Measurements from ENCODE around the gene CAPN1.

The CAPN1 gene

DNA sequence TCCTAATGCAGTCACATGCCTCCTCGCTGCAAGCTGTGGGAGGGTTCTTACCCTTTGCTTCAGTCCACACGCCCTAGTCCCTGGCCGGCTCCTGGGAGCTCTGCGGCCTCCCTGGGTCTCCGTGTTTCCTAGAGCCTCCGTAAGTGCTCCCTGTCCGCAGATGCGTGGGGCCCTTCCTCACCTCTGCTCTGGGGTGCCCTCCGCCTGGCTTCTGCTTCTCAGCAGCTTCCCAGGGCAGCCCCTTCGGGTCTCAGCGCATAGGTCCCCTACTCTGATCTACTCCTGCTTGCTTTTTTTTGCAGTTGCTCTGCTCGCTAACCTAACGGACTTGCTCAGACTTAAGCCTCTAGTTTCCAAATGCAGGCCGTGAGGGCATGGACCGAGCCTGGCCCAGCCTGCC is 22.4 kb downstream of the CAPN1 start:
- no peak for DNase-seq

DNA sequence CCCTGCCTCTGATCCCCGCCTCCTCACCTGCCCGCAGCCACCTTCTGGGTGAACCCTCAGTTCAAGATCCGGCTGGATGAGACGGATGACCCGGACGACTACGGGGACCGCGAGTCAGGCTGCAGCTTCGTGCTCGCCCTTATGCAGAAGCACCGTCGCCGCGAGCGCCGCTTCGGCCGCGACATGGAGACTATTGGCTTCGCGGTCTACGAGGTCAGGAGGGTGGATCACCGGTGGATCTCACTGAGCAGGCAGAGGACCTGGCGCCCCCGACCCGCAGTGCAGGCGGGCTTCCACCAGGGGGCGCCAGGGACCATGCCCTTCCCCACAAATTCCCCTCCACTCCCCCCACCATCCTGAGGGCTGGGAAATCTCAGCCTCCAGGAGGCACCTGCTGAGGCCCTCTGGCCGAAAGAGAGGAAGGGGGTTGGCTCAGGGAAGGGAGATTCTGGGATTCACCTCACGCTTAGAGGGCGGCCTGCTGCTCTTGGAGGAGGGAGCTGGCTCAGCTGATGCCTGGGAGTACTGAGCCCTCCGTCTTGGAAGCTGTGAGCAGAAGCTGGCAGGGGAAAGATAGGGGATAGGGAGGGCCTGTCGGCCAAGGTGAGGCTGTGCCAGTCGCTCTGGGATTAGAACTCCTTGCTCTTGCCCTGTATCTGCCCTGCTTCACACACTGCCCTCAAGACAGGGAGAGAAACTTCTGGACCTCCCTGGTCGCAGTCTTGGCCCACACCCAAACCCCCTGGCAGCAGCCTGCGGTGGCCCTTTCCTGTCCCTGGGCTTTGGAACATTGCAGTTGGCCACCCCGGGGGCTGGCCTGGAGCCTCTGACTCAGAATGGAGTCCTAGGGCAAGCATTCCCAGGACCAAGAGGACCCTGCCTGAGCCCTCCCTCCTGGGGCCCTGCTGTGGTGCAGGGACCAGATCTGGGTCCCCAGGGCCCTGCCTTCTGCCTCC is 23.2 kb downstream of the CAPN1 start:
- peak; percentile 4 to 33 for DNase-seq

DNA sequence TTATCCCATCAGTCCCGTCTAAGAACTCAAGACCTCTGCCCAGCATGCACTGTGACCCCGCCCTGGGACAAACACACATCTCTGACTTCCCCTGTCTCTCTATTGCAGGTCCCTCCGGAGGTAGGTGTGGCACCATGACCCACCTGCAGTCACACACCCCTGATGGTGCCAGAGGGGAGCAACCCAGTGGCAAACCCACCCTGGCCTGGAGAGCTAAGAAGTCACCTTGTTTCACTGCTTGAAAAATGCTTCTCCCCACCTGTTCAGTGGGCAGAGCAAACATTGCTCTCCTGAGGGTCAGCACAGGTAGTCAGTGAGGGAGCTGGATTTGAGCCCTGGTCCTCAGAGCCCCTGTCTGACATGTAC is 23.9 kb downstream of the CAPN1 start:
- no peak for DNase-seq

DNA sequence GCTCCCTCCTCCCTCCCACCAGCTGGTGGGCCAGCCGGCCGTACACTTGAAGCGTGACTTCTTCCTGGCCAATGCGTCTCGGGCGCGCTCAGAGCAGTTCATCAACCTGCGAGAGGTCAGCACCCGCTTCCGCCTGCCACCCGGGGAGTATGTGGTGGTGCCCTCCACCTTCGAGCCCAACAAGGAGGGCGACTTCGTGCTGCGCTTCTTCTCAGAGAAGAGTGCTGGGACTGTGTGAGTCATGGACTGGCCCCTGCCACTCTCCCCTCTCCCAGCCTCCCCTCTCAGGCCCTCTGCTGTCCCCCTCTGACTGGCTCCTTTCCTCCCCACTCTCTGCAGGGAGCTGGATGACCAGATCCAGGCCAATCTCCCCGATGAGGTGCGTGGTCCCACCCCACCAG is 24.7 kb downstream of the CAPN1 start:
- no peak for DNase-seq

DNA sequence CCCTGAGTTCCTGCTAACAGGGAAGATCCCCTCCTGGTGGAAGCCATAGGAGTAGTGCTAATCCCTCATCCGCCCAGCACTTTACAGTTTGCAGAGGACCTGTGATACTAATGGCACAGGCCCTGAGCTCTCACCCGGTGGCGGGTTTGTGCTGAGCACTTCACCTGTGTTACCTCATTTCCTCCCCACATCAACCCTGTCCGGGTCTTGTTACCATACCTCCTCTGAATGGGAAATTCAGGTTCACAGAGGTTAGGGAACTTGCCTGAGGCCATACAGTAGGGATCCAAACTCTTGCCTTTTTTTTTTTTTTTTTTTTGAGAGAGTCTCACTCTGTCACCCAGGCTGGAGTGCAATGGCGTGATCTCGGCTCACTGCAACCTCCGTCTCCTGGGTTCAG is 25.2 kb downstream of the CAPN1 start:
- DNase-seq, result no peak

DNA sequence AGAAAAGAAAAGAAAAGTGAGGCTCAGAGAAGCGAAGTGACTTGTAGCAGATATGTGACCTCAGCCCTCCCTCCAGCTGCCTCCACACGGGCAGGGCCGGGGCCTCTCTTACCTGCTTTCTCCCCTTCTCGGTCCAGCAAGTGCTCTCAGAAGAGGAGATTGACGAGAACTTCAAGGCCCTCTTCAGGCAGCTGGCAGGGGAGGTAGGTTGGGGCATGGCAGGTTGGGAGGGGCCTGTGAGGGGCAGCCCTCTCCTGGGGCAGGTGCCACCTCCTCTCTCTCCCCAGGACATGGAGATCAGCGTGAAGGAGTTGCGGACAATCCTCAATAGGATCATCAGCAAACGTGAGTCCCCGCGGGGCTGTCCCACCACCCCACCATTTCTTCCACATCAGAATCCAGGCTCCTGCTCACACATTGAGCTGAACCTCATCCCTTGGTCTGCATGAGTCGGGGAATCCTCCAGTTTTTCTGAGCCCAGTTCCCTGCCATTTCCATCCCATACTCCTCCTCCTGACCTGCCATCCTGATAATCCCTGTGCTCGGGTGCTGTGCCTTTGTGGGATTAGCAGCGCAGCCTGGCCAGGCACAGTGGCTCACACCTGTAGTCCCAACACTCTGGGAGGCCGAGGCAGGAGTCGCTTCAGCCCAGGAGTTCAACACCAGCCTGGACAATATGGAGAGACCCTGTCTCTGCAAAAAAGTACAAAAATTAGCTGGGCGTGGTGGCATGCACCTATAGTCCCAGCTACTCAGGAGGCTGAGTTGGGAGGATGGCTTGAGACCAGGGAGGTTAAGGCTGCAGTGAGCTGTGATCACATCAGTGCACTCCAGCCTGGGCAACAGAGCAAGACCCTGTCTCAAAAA is 26.4 kb downstream of the CAPN1 start:
- no peak for DNase-seq

DNA sequence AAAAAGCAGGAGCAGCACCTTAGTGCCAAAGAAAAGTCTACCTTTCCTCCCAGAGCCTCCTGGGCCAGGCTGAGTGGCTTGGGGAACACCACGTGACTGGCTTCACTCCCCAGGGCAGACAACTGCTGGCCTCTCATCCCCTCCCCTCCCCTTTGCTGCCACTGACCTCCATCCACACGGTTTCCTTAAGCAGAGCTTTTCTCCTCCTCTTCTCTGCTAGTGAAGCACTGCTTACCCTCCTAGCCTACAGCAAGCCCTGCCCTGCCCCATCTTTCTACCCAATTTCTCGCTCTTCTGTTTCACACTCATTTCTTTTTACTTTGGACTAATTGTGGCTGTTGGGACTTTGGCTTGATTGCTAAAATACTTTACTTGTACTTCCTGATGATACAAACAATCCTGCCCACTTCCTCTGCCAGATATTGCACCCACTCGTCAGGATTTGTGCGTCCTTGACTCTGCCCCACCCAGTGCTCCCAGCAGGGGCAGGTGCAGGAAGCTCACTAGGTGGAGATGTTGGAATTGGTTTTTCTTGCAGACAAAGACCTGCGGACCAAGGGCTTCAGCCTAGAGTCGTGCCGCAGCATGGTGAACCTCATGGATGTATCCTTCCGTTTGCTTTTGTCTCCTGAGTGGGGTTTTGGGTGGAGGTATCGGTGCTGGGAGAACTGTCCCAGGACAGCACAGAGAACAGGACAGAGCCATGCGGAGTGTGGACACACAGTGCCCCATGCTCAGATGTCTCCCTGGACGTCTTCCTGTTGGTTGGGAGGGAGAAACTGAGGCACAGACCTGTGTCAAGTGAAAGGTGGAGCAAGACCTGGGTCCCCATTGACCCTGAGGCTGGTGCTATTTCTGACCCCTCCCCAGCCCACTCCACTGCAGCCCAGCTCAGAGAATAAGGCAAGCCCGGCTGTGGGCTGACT is 27.3 kb downstream of the CAPN1 start:
- DNase-seq, result no peak

DNA sequence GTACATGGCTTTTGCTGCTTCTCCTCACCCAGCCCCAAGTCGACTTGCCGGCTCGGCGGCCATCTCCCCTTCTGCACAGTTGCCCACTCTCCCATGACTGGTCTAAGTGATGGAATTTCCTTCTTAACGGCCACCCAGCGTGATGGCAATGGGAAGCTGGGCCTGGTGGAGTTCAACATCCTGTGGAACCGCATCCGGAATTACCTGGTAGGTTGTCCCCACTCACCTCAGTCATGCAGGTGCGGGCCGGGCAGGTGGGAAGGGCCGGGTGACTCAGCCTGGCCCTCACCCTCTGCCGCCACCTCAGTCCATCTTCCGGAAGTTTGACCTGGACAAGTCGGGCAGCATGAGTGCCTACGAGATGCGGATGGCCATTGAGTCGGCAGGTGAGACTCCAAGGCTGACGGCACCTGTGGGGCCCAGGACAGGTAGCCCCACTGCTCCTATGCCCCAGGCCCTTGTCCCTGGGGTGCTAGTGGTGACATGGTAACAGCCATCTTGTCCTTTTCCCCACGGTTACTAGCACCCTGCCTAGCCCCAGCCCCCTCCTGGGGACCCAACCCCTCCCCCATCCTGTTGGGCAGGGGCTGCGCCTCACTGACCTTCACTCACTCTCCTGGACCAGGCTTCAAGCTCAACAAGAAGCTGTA is 28.1 kb downstream of the CAPN1 start:
- no peak for DNase-seq

DNA sequence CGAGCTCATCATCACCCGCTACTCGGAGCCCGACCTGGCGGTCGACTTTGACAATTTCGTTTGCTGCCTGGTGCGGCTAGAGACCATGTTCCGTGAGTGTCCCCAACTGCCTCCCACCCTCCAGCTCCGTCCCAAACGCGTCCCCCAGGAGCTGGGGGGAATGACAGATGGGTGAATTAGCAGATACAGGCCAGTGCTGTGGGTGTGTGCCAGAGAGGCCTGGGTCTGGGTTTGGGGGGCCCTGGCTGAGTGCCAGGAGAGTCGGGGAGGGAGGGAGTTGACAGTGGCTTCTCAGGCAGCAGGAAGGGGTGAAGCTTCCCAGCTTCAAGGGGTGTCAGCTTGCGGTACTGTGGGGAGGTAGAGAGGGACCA is 28.6 kb downstream of the CAPN1 start:
- no peak for DNase-seq

DNA sequence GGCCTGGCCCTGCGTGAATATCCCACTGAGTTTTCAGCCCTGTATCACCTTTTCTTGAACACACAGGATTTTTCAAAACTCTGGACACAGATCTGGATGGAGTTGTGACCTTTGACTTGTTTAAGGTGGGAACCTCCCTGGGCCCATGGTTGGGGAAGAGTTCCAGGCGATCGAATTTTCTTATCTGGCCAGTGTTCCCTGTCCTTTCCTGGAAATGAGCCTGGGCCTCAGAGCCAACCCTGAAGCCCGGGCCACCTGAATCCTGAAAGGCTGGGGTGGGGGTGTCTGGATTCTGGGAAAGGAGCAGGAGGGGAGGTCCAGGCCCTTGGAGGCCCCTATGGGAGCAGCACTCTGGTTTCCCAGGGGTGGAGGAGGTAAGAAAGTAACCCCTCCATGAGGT is 29.0 kb downstream of the CAPN1 start:
- no peak for DNase-seq

DNA sequence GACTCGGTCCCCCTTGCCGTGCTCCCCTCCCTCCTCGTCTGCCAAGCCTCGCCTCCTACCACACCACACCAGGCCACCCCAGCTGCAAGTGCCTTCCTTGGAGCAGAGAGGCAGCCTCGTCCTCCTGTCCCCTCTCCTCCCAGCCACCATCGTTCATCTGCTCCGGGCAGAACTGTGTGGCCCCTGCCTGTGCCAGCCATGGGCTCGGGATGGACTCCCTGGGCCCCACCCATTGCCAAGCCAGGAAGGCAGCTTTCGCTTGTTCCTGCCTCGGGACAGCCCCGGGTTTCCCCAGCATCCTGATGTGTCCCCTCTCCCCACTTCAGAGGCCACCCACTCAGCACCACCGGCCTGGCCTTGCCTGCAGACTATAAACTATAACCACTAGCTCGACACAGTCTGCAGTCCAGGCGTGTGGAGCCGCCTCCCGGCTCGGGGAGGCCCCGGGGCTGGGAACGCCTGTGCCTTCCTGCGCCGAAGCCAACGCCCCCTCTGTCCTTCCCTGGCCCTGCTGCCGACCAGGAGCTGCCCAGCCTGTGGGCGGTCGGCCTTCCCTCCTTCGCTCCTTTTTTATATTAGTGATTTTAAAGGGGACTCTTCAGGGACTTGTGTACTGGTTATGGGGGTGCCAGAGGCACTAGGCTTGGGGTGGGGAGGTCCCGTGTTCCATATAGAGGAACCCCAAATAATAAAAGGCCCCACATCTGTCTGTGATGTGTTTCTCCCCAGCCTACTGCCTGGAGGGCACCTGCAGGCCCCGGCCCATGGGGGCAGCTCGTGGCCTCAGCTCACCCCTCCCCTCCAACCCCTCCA is 29.8 kb downstream of the CAPN1 start:
- no peak for DNase-seq

DNA sequence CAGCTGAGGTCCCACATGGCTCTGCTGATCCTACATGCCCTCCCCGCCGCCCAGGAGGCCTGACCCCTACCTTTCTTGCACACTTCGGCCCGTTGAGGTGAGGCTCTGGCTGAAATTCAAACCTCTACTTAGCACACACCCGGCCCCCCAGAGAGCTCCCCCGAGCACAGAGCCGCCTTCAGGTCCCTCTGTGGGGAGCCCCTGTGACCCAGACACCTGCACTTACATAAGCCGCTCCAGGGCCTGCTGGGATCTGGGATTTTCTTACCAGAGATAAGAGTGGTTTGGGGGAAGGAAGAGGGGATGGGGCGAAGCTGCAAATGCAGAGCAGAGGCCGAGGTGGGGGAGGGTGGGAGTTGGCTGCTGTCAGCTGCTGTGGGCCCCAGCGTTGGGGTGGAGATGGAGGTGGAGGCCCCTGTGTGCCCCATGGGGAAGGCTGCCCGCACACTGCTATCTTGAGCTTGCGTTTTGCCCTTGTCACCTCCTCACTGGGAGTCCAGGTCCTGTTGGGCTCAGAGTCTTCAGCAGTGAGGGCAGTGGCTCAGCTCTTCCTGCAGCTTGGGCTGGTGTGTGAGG is 30.6 kb downstream of the CAPN1 start:
- DNase-seq, result no peak

DNA sequence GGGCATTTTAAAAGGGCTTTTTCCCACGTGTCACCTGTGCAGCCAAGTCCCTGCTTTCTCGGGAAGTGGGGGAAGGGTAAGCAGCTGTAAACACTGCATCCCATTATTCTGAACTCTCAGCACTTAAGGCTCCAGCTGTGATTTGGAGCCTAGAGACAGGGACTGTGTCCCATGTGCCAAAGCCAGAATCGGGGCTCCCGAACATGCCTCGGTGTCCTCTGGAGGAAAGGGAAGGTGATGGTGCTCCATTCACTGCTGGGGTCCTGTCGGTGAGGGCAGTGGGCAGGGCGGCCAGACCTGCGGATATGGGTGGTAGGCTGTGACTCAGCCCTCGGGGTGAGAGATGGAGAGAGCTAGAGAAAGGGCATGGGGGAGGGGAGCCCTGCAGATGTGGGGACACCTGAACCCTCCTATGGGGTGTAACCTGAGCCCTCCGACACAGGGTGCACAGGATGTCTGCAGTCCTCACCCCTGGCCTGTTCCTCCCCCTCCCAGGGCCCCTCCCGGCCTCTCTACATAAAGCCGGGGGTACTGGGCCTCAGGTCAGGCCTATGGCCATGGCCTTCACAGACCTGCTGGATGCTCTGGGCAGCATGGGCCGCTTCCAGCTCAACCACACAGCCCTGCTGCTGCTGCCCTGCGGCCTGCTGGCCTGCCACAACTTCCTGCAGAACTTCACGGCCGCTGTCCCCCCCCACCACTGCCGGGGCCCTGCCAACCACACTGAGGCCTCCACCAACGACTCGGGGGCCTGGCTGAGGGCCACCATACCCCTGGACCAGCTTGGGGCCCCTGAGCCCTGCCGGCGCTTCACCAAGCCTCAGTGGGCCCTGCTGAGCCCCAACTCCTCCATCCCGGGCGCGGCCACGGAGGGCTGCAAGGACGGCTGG is 31.8 kb downstream of the CAPN1 start:
- DNase-seq, result peak; percentile 65 to 68

DNA sequence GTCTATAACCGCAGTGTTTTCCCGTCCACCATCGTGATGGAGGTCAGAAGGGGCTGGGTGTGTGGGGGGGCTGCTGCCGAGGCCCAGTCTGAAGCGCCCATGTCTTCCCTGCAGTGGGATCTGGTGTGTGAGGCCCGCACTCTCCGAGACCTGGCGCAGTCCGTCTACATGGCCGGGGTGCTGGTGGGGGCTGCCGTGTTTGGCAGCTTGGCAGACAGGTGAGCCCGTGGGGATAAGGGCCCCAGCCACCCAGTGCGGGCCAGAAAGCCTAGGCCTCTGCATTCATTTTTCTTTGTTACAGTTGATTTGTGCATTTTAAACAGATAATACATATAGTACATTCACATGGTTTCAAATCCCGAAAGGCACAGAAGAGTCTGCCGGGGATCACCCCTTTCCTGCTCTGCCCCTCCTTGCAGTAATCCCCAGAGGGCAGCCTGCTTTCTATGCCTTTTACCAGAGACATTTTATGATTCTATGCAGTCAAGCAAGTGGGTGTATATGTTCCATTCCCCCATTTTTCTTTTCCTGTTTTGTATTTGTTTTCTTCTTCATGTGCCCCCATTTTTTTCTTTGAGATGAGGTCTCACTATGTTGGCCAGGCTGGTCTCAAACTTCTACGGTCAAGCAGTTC is 32.6 kb downstream of the CAPN1 start:
- no peak for DNase-seq

DNA sequence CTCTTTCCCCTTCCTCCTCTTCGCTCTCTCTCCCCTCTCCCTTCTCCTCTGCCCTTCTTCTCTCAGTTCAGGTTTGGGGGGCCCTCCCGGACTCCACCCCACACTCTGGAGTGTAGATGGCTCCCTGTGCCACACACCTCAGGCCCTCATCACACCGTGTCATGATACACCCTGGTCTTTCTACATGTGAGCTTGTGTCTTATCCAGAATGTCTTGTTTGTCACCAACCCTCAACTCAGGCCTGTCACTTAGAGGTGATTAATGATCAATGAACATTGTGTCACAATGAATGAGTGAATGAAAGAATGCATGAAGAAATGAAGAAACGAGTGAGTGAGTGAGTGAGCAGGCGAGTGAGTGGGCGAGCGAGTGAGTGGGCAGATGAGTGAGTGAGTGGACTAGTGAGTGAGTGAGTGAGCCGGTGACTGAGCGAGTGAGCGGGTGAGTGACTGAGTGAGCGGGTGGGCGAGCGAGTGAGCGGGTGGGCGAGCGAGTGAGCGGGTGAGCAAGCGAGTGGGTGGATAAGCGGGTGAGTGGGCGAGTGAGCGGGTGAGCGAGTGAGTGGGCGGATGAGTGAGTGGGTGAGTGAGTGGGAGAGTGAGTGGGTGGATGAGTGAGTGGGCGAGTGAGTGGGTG is 33.8 kb downstream of the CAPN1 start:
- DNase-seq, result no peak

DNA sequence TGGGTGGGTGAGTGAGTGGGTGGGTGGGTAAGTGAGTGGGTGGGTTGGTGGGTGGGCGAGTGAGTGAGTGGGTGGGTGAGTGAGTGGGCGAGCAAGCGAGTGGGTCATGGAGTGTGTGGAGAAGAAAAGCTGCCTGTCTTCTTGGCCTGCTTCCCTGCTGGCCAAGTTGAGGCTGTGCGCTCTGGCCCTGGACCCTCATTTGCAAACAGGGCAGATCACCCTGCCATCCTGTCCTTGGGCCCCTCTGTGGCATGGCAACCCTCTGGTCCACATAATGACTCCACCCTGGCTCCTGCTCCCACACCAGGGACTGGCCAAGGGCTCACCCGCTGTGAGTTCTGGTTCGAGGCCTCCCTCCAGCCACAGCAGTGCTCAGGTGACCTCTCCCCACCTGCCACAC is 35.1 kb downstream of the CAPN1 start:
- no peak for DNase-seq

DNA sequence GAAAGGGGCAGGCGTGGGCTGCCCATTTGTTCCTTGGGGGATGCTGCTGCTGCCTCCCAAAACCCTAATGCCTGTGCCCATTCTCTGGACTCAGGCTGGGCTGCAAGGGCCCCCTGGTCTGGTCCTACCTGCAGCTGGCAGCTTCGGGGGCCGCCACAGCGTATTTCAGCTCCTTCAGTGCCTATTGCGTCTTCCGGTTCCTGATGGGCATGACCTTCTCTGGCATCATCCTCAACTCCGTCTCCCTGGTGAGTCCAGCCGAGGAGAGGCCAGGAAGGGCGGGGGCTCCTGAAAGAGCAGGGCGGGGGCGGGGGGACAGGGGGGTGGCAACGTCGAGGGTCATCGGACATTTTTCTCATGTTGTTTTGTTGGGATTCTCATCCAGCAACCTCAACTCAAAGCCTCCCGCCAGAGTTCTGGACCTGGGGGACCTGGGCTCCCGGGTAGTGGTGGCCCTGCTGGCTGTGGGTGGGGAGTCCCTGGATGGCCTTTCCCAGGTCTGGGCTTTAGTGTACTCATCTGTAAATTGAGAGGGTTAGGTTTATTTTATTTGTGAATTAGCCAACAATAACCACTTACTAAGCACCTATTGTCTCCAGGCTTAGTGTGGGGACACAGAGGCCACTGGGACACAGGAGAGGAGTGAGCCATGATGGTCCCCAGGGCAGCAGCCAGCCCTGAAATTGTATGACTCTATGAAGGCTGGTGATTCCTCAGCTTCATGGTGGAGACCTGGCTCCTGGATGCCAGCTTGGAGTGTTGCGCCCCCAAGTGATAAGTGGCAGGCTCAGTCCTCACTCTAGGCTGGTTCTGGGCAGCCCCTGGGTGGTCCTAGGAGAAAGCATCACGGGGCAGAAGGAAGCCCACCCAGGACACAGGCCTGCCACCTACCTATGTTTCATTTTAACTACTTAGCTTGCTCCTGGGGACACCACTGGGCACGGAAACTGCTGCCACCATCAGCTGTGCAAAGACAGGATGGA is 36.0 kb downstream of the CAPN1 start:
- no peak for DNase-seq

DNA sequence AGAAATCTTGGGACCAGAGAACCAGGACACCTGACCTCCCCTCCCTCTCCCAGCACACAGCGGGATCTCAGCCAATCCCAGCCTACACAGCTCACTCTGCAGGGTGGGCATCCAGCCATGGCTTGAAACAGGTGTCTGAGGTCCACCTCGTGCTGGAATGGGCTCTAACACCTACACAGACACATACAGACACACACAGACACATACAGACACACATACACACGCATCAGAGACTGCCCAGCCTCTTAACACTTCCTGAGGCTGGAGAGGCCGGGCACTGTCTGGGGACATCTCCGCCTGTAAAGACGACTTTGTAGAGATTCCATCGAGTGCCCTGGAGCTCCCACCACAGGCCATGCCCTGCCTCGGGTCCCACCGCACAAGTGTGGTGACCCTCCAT is 36.7 kb downstream of the CAPN1 start:
- no peak for DNase-seq
